Embryonic facial prominence (tissue), 1 donor: ENCODE data around the gene P2RX6.
"Not testable (repeated sequence)": the region's sequence is repeated elsewhere in the genome, so short reads cannot be mapped to it uniquely, and the experiment has no call there.

ENCODE experiments used
- DNase-seq: peaks from one replicate; pipeline ENCODE4 v3.0.0-alpha.2; 2016; ENCODE audit errors: extremely low spot score

P2RX6 gene

DNA sequence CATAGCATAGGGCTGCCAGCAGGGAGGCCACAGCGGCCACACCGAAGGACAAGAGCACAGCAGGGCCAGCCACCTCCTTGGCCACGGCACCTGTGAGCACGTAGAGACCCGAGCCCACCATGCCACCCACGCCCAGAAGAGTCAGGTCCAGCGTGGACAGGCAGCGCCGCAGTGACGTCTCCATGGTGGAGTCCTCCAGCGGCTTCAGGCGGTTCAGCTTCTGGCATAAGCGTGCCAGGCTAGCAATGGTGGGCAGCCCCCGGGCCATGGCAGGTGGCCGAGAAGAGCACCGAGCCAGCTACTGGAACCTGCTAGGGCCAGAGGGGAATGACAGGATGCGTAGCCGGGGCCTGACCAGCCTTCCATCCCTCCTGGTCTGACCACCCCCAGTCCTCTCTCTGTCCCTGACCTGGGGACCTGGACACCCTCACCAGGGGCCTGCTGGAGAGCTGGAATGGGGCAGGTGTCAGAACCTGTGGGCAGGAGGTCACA is 16.6 kb downstream of the P2RX6 start:
- no peak for DNase-seq

DNA sequence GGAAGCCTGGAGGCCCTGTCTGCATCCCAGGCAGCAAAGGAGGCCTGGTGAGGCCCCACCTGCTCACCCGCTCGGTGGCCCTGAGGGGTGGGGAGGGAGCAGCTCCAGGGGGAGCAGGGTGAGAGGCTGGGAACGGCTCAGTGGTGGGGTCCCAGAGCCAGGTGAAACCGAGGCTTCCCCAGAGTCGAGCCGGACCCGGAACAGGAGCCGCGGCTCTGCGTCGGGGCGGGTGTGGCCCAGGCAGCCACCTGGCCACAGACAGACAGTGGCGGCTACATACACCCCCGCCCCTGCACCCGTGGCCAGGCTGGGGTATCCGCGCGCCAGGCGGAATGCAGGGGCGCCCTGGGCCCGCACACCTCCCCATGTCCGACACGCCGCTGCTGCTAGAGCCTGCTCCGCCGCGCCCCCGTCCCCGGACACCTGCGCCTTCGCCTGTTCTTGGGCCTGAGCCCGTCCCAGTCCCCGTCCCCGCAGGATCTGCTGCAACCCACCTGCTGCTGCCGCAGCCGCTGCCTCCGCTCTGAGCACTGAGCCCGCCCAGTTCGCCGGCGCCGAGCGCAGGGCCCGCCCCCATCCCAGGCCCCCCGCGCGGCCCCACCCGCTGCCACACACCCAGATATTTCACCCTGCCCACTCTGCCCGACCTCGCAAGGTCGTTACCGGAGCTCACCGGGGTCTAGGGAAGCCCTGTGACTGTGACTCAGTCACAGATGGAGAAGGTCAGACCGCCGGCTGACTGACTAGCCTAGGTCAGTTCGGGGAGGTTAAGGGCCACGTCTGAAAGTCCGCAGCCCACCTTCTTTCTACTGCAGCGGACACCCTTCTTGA is 17.3 kb downstream of the P2RX6 start, which contains the start of gene SLC7A4:
Gene SLC7A4 (minus strand): TSS at position 525 of the 831 bp plus-strand sequence. CDS start 749 bp downstream, outside the sequence.
- DNase-seq: no peak

DNA sequence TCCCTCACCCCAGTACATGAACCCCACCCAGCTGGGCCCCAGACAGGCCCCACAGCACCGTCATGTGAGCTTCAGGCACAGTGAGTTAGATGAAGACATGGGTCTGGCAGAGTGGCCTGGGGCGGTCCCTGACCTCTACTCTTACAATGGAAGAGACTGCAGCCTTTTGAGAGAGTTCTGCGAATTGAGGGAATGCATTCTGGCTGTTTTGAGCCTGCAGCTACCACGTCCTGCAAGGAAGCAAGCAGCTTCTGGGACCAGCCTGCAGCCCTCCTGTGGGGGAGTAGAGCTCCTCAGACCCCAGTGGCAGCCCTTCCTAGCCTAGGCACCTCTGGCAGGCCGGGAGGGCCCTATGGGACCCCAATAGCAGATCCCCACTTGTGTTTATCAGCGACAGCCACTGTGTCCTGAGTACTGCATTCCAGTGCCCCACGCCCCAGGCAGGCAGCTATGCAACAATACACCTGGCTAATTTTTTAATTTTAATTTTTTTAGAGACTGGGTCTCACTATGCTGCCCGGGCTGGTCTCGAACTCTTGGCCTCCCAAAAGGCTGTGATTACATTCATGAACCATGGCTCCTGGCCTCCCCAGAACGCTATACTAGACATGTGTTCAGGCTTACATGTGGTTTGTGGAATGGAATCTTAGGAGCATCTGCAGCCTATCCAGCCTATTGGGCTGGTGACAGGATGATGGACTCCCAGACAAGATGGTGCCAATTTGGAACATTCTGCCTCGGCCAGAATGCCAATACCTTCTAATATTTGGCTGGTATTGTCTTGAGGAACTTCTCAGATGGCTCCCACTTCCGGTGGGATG is 18.1 kb downstream of the P2RX6 start:
- DNase-seq: no peak

DNA sequence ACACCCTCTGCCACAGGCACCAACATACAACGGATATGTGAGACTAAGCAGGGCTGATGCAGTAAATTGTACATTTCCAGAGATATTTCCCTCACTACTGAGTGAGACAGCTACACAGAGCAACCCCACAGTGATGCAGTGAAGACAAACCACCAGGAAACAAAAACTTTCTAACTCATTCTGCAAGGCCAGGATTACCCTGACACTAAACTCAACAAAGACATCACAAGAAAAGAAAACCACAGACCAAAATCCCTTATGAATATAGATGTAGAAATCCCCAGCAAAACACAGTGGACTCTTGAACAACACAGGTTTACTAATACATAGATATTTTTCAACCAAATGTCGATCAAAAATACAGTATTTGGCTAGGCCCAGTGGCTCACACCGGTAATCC is 18.9 kb downstream of the P2RX6 start:
- DNase-seq: no peak

DNA sequence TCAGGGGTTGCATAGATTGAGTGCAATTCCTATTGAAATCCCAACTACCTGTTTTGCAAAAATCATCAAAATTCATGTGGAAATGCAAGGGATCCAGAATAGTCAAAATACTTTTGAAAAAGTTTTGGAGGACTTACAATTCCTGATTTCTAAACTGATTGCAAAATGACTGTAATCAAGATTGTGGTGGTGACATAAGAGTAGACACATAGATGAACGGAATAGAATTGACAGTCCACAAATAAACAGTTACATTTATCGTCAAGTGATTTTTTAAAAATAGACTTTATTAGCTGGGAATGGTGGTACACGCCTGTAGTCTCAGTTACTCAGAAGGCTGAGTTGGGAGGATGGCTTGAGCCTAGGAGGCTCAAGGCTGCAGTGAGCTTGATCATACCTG is 20.0 kb downstream of the P2RX6 start:
- no peak for DNase-seq

DNA sequence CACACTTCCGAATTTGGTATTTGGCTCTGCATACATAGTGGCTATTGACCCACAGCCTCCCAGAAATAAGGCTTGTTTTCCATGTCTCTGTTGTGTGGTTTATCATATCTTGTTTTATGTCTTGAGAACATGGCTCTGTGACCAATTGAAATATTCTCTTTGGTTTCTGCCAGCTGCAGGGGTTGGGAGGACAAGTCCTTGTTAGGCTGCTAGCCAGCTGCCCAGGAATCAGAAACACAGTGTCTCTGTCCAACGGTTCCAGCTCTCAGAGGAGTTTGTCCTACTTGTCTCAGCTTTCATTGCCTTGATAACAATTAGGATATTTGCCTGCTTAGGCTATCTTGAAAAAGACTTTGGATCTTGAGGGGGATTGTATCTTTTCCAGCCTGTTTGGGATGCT is 23.4 kb downstream of the P2RX6 start:
- no peak for DNase-seq

DNA sequence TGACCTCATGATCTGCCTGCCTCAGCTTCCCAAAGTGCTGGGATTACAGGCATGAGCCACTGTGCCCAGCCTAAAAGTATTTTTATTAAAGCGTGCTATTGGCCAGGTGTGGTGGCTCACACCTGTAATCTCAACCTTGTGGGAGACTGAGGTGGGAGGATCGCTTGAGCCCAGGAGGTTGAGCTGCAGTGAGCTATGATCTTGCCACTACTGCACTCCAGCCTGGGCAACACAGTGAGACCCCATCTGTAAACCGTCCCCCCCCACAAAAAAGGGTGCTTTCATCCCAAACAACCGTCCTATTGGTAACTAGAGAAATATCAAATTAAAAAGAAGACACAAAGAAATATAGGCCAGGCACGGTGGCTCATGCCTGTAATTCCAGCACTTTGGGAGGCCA is 24.2 kb downstream of the P2RX6 start:
- not testable (repeated sequence) for DNase-seq

DNA sequence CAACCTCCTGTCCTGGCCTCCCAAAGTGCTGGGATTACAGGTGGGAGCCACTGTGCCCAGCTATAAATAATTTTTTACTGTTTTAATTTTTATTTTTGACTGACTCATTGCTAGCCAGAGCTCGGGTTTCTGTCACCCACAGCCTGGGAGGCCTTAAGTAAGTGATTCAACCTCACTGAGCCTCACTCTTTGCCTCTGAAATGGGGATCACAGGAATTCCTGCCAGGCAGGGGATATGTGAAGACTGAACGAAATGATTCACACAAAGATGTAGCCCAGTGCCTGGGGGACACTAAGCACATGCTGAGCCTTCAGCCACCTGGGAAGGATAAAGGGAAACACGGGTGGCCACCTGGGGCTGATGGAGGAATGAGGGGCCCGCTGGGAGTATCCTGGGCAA is 27.0 kb downstream of the P2RX6 start:
- DNase-seq: no peak

DNA sequence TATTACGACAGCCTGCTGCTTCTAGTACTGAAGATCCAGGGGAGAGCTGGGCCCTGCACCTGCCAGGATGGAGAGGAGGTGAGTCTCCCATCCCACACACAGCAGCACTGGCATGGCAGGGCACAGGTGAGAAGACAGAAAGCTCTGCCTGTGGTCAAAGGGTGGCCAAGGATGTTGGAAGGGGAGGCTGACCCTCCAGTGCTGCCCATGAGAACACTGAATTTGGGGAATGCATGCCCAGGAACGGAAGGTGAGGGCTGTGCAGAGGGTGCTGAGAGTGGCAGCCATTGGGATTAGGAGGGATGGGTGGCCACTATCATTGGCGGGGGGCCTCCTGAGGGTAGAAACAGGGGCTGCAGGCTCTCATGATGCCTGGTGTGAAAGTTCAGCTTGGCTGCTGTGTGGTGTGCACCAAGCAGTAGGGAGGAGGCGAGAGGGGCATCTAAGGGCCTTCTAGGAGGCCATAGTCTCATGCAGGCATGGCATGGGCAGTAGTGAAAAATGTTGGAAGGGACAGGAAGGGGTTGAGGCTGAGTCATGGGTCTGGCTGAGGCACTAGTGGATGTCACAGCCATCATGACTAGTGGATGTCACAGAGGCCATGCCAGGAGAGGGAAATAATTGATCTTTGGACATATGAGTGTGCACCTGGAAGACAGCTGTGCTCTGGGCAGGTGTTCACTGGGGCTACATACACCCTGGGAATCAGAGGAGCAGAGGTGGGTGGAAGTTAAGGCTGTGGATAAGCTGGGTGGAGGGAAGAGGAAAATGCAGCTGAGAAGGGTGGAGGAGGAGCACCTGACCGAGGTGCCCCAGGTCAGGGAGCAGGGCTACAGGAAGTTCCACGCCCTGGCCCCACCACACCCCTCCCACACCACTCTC is 28.3 kb downstream of the P2RX6 start:
- no peak for DNase-seq

DNA sequence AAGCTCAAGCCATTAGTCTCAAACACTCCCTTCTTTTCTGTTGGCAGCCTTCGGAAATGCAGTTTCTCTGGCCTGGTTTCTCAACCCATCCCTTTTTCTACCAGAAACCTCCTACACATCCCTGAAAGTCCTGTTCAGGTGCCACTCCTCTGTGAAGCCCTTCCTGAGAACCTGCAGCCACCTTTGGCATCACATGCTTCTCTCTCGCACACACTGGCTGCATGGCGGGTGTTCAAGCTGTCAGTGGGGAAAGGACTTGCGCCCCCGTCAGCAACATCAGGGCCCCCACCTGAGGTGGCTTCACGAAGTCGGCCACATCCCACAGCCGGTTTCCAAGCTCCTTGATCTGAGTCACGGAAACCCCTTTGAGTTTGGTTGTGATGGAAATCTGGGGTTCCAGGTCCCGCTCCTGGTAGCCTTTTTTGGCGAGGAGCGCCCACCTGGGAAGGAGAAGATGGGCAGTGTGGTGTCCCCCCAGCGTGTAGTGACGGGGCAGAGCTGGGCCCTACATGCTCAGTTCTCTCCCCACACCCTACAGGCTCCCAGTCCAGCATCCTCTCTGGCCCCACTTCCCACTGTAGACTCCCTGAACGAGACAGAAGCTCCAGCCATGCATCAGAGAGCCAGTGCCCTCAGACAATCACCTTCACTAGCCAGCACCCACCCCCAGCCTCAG is 29.0 kb downstream of the P2RX6 start:
- DNase-seq: no peak

DNA sequence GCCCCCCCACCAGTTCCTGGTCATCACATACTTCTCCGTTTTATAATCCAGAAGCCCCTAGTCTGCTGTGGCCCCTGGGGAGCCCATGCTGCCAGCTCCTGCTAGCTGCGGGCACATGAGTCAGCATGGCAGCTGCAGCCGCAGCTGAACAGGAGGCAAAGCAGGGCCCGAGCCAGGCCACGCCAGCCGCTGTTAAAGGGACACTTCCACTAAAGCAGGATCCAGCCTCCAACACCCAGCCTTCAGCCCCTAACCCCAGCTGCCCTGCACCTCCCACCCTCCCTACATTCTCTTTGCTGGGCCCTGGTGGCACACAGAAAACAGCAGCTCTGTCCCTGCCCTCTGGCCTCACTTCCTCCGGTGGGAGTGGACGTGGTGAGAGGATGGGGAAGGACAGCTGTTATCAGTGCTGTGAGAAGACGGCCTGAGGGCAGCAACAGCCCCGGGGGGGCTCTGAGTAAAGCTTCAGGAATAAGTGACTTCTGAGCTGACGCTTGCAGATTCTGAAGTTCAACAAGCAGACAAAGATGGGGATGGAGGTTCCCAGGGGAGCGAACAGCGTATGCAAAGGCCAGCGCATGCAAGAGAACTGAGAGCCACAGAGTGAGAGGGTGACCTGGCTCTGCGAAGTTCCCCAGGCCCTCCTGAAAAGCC is 30.1 kb downstream of the P2RX6 start:
- DNase-seq: no peak

DNA sequence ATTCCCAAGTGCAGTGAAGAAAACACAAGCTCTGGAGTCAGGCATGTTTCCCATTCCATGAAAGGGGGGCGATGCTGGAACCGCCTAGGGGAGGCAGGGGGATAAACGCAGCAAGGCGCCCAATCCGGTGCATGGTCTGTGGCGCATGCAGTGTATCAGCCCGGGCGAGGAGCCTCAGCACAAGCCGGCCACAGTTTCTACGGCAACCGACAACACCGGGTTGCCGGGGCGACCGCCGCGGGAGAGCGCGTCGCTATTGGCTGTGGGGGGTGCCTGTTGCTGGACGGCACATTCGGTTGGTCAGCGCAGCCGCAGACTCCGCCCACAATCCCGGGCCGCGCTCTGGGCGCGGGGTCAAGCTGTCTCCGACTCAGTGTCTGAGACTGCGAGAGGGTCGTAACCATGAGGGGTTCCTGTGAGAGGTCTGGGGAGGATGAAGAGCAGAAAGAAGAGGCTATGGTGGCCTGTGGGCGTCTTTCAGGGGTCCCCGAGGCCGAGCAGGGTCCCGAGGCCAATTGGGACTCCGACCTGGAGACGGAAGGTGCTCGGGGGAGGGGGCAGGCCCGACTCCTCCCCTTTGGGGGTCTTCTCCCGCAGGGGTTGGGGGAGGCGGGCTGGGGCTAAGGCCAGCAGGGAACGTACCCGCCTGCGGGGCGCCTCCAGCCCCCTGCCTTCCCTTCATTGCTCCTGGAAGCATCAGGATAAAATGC is 30.8 kb downstream of the P2RX6 start, which contains the start of gene LRRC74B:
Gene LRRC74B (plus strand): TSS at position 362 of the 710 bp plus-strand sequence. CDS start 41 bp downstream, at position 403.
- DNase-seq: peak; percentile 84

DNA sequence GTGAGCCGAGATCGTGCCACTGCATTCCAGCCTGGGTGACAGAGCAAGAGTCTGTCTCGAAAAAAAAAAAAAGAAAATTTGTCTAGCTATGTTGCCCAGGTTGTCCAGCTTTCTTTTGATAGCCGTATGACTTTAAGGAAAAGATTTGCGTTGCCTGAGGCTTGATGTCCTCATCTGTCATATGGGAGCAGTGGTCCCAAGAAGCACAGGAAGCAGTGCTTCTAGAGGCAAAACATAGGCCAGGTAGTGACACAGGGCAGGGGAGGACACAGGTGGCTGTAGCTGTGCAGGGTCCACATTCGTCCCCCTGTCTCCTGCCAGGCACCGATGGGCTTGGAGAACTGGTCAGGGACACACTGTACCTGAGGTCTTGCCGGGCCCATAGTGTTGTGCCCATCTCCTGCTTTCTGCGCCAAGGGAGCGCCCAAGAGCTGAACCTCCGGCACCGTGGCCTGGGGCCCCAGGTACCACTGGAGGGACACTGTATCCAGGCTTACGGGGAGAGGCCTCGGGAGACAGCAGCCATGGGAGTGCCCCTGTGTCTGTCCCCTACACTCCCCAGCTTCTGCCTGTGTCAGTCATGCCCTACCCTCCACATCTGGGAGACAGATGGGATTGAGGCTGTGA is 32.2 kb downstream of the P2RX6 start:
- DNase-seq: no peak

DNA sequence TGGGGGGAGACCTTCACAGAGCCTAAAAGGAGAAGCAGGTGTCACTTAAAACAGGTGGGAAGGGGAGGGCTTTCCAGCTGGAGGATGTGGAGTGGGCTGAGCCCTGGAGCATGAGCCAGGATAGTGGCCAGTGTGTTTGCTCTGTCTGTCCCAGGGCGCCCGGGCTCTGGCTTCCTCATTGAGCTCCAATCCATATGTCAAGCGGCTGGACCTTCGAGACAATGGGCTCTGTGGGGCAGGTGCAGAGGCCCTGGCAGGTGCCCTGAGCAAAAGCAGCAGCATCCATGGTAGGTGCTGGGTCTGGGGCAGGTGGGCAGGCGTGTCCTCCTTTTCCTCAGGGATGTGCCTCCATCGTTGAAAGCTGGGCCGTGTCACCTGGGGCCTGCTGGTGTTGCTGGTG is 32.8 kb downstream of the P2RX6 start:
- no peak for DNase-seq

DNA sequence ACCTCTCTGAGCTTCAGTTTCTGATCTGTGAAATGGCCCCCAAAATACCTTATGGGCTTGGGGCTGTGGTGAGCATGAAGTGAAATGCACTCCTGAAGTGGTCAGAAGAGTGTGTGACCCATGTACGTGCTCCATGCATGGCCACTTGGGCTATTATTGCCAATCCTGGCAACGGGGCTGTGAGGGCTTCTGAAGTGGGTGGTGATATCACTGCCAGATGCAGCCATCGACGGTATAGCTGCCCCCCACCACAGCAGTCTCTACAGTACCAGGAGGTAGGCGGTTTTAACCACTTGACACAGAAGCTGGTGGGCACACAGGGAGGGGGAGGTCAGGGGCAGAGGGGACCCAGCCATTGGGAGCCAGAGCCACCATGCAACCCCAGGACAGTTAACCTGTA is 33.5 kb downstream of the P2RX6 start:
- not testable (repeated sequence) for DNase-seq

DNA sequence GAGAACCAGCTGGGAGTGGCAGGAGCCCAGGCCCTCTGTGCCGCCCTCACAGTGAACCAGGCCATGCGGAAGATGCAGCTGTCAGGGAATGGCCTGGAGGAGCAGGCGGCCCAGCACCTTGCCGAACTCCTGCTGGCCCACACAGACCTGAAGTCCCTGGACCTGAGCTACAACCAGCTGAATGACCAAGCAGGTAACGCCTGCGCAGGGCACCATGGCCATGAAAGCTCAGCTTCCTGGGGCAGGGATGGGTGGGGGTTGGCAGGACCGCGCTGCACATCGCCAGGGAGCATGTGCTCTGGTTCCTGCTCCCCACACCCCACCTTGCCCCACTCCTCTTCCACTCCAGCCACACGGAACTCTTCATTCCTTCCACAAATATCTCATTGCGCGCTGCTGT is 34.0 kb downstream of the P2RX6 start:
- not testable (repeated sequence) for DNase-seq

DNA sequence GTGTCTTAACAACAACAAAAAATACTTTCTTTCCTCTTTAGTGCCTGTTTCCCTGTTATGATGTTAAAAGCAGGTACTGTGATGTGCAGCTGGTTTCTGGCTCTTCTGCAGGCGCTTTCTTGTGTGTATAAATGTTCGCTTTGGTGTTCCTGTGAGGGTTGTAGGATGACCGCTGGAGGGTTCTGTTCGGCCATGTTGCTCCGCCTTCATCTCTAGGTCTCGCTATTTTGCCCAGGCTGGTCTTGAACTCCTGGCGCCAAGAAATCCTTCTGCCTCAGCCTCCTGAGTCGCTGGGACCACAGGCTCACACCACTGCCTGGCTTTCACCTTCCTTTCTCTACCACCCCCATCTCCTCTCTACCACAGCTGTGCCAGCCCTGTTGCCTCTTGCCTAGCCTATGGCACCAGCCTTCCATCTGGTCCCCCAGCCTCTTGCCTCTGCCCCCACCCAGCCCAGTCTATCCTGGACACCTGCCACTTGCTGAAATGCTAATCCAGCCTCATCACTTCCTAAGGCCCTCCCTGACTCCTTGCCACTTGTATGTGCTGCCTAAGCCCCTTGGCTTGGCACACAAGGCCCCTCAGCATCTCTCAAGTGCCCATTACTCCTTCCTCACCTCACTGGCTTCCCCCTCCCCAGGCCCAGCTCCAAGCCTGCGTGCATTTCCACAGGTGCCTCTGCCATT is 36.3 kb downstream of the P2RX6 start:
- DNase-seq: no peak

DNA sequence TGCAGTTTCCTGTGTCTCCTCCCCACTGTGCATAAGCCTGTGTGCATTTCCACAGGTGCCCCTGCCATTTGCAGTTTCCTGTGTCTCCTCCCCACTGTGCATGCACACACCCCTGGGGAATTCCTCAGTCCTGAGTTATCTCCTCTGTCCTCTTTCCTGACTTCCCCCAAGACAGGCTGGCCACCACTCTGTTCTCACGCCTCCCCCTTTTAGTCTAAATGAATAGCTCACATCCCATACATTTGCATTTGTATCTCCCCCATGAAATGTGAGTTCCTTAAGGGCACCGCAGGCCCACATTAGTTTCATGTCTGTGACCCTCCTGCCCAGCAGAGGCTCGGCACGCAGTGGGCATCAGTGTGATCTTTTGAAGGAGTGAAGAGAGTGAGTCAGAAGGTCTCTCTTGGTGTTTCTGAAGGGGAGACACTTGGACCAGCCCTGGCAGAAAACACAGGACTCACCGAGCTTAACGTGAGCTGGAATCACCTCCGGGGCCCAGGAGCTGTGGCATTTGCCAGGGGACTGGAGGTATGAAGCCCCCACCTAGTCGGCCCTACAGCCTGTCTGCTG is 37.0 kb downstream of the P2RX6 start:
- DNase-seq: no peak
